Measurements from ENCODE around the gene TIMM17B.
A peak's percentile ranks its signal among the peaks of the same experiment; 100 is the strongest.
"Not testable (repeated sequence)": the region's sequence is repeated elsewhere in the genome, so short reads cannot be mapped to it uniquely, and the experiment has no call there.

Gene TIMM17B

DNA sequence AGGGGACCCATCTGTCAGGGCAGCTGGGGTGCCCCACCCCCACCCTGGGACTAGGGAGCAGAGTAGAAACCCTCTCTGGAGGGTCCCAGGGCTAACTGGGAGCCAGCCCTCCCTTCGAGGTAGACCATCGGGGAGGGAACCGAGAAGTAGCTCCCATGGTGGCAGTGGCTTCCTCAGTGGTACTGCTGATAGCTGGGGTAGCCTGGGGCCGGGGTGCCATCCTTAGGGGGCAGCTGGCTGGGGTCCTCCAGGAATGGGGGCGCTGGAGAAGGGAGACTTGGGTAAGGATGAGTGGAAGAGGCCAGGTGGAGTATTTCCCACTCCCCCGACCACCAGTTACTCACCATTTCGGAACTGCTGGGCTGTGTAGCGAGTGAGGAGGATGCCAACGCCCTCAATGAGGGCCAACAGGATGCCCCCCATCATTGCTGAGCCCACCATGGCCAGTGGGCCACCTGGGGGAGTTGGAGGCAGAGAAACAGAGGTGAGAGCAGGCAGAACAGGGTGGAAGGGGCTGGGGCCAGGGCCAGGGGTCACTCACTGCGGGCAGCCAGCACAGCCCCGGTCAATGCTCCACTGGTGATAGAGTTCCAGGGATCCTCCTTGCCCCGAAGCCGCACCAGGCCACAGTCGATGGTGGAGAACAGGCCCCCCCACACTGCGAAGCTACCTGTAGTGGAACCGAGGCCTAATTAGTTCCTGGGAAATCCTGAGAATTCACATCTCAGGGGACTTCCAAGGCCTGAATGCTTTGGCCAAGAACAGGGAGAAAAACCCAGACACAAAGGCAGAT lies 3.8 kb downstream of the TIMM17B start:
- DNase-seq, result no peak

DNA sequence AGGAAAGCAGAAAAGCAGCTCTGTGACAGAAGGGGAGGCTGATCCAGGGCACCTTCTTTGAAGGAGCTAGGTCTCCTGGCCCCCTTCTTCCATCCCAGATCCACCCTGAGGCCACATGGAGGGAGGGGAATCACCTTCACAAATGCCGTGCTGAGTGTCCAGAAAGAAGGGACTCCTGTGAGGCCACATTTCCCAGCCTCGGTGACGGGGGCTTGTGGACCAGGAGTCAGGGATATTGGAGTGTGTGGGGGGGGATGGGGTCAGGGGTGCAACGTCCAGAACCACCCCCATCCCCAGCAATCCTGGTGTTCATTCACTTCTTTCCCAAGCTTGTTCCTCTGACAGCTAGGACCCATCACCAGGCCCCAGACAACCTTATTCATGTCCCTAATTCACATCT lies 4.7 kb downstream of the TIMM17B start:
- DNase-seq, result no peak

GRCh38 chrX:48891402-48892288 lies 5.9 kb downstream of the TIMM17B start:
- peak; percentile 86 for DNase-seq

DNA sequence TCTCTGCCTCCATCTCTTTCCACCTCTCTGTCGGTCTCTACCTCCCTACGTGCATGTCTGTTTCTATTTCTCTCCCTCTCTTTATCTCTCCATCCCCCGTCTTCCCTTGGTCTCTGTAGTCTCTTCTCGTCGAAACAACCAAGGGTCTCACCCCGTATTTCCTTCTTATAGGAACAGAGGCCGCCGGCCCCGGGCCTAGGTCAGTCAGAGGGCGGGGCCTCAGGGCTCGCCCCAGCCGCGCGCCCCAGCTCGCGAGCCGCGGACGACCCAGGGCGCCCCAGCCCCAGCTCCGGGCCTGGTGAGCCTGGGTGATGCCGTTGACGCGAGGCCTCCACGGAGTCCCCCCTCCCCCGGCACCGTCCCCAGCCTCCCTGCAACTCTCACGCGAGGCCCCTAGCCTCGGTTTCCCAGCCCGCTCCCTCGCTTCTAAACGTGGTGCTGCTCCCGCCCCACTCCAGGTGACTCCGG lies 6.6 kb downstream of the TIMM17B start:
- no peak for DNase-seq

- no peak for DNase-seq
Observed at GRCh38 chrX:48890296-48890925, 7.2 kb downstream of the TIMM17B start.

GRCh38 chrX:48886586-48886985 lies 11.0 kb downstream of the TIMM17B start:
- not testable (repeated sequence) for DNase-seq

- no peak for DNase-seq
Observed at GRCh38 chrX:48883729-48884128, 13.8 kb downstream of the TIMM17B start.

DNA sequence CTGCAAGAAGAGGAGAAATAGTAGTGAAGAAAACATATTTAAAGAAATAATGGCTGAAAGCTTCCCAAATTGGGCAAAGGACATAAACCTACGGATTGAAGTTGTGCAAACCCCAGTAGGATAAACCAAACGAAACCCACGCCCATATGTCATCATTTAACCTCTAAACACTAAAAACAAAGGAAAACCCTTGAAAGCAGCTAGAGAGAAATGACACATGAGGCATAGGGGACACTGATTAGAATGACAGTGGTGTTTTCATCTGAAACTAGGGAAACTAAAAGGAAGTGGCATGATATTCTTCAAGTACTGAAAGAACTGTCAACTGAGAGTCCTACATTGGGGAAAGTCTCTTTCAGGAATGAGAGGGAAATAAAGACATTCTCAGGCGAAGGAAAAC lies 20.6 kb downstream of the TIMM17B start:
- DNase-seq, result not testable (repeated sequence)

DNA sequence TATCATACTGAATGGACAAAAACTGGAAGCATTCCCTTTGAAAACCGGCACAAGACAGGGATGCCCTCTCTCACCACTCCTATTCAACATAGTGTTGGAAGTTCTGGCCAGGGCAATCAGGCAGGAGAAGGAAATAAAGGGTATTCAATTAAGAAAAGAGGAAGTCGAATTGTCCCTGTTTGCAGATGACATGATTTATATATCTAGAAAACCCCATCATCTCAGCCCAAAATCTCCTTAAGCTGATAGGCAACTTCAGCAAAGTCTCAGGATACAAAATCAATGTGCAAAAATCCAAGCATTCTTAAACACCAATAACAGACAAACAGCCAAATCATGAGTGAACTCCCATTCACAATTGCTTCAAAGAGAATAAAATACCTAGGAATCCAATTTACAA lies 25.6 kb downstream of the TIMM17B start:
- DNase-seq, result not testable (repeated sequence)

GRCh38 chrX:48864210-48864609 lies 33.4 kb downstream of the TIMM17B start:
- DNase-seq, result no peak

GRCh38 chrX:48854898-48855297 lies 42.7 kb downstream of the TIMM17B start:
- no peak for DNase-seq

DNA sequence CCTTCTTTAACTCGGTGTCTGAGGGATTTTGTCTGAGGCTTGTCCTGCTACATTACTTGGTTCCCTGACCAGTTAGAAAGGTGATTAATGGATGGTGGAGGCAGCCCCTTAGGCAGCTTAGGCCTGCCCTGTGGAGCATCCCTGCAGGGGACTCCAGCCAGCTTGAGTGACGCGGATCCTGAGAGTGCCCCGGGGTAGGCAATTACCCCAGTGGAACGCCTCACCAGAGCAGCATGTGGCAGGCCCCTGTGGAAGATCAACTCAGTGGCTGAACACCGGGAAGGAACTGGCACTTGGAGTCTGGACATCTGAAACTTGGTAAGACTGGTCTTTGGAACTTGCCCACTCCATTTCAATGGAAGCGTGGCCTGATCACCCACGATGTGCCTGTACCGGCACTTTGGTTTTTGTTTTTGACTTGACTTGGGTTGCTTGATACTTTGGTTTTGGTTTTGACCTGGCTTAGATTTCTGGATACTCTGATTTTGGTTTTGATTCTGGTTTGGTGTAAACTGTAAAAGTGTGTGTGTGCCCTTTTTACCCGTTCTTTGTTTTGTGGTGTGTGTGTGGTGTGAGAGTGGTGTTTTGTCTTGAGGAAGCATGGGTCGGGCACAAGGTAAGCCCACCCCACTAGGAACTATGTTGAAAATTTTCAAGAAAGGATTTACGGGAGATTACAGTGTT lies 43.3 kb downstream of the TIMM17B start:
- DNase-seq, result not testable (repeated sequence)

- not testable (repeated sequence) for DNase-seq
Observed at GRCh38 chrX:48853494-48853893, 44.1 kb downstream of the TIMM17B start.

- no peak for DNase-seq
Observed at GRCh38 chrX:48852857-48853256, 44.7 kb downstream of the TIMM17B start.

DNA sequence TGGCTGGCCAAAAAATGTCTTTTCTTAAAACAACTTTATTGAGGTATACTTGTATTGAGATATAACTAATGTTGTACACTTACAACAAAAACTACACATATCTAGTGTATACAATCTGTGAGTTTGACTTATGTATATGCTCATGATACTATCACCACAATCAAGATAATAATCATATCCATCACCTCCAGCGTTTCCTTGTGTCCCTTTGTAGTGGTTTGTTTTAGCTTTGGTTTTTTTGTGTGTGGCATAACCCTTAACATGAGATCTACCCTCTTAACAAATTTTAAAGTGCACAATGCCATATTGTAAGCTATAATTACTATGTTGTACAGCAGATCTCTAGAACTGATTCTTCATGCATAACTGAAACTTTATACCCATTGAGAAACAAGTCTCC lies 48.7 kb downstream of the TIMM17B start:
- no peak for DNase-seq
